Left lung (tissue), 10 donors: ENCODE data around the gene VPS16. TPM values are rescaled to one million over a fixed set of nuclear protein-coding genes. Genes with fewer than 3 reads are reported as not detected.

Source experiments
- ATAC-seq: fragments of 200-7000 bp; cut with Tn5 transposase; one replicate; pipeline ENCODE4 v1.9.1; 2020; ENCODE audit warnings: moderate library complexity
- DNase-seq, 4 donors: peaks; one replicate each; pipeline ENCODE4 v3.0.0-alpha.2; 2013 to 2020
- H3K27ac ChIP-seq, 2 donors: fragments of 200-600 bp; sonication (generic) in 1 of 2; one replicate each; pipeline versions ENCODE4 v1.5.0 to v1.8.0; 2020 to 2021
- H3K27me3 ChIP-seq, 2 donors: fragments of 200-600 bp; sonication (generic) in 1 of 2; one replicate each; pipeline versions ENCODE4 v1.5.0 to v1.8.0; 2020 to 2021
- H3K36me3 ChIP-seq, 2 donors: fragments of 200-600 bp; sonication (generic) in 1 of 2; one replicate each; pipeline versions ENCODE4 v1.5.0 to v1.8.0; 2020 to 2021
- H3K4me1 ChIP-seq, 2 donors: fragments of 200-600 bp; one replicate each; pipeline ENCODE4 v1.8.0; 2021
- H3K4me3 ChIP-seq, 2 donors: fragments of 200-600 bp; sonication (generic) in 1 of 2; one replicate each; pipeline versions ENCODE4 v1.5.0 to v1.8.0; 2020 to 2021; ENCODE audit warnings: mild to moderate bottlenecking in 1 of 2
- H3K9me3 ChIP-seq, 2 donors: fragments of 200-600 bp; sonication (generic) in 1 of 2; one replicate each; pipeline versions ENCODE4 v1.5.0 to v1.8.0; 2020 to 2021
- CTCF ChIP-seq, 2 donors: fragments of 200-600 bp; sonication (generic) in 1 of 2; IDR thresholded peaks; one replicate each; pipeline versions ENCODE4 v1.5.0 to v1.8.0; 2021; ENCODE audit warnings: antibody characterized with exemption in 2 of 2
- intact Hi-C, 2 donors: fragments of 100-400 bp; cut with DNase I; formaldehyde crosslinking; loops; one replicate each; pipeline versions ENCODE4 v1.11.2 to v1.14.2; 2022
- polyA plus RNA-seq, 6 donors: library from polyadenylated mRNA; unstranded; fragments of 120-200 nt; gene quantifications; one replicate each; pipeline ENCODE4 v1.2.1, GENCODE V29; 2013; ENCODE audit not compliant: insufficient read length in 6 of 6
- total RNA-seq, 2 donors: library from RNA; stranded (reverse); fragmentation: NEBNext Ultra II Directional; extraction: Animal tissue kit (Norgen Biotek cat#: 25700); gene quantifications; one replicate each; pipeline ENCODE4 v1.2.1, GENCODE V29; 2021
- donor health status: DM: no; HTN: yes; CAD: no.
- donor health status: DM: no; HTN: no; CAD: no.

VPS16 gene
- total and polyA plus RNA-seq, 8 donors = 31.9 to 42.7 (median 36.3) TPM

DNA sequence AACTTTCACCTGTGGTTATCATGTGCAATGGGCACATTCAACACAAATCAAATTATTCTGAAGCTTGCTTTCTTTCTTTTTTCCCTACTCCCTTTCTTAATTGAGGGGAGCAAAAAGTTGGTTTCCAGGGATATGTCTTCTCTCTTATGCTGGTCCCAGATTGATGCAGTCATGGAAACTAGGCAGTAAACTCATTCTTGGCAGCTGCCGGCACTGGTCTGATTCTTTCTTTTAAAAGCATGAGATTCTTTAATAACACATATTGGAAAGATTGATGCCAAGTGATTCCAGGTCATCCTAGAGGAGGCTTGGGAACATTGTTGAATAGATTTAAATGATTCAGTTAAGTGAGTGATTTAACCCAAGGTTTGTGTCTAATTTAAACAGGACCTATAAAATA lies 61.7 kb downstream of the VPS16 start:
- no peak for DNase-seq
- Histone ChIP-seq H3K9me3 (no peaks in the 10 kb centered on the region), H3K4me3 (no peak overlapping the region), H3K27me3 (no peaks in the 10 kb centered on the region), H3K27ac (no peak overlapping the region), H3K36me3 (no peaks in the 10 kb centered on the region), H3K4me1 (peaks cover 0 to 26% of the 10 kb centered on the region in 2 donors)
- no peak for ATAC-seq
- TF ChIP-seq CTCF (IDR thresholded peaks at IDR 0.05) = no peak
- intact Hi-C loops = no loop called here

- intact Hi-C loops = no loop called here
- H3K4me3 ChIP-seq = no peak overlapping the region
- no peak for ATAC-seq
Measured at GRCh38 chr20:2902818-2903217, 62.3 kb downstream of the VPS16 start.

GRCh38 chr20:2903686-2904085 lies 63.1 kb downstream of the VPS16 start:
- DNase-seq (no peak), ATAC-seq (no peak)
- Histone ChIP-seq H3K4me1 (peaks cover 0 to 22% of the 10 kb centered on the region in 2 donors), H3K4me3 (no peak overlapping the region), H3K36me3 (no peaks in the 10 kb centered on the region), H3K9me3 (no peaks in the 10 kb centered on the region), H3K27me3 (no peaks in the 10 kb centered on the region), H3K27ac (no peak overlapping the region)
- no peak for TF ChIP-seq CTCF (IDR thresholded peaks at IDR 0.05)
- intact Hi-C loops = no loop called here

More at GRCh38 chr20:2902818-2903217, 62.3 kb downstream of the VPS16 start:
- Histone ChIP-seq H3K27me3 (no peaks in the 10 kb centered on the region), H3K27ac (no peak overlapping the region), H3K9me3 (no peaks in the 10 kb centered on the region), H3K36me3 (no peaks in the 10 kb centered on the region), H3K4me1 (peaks cover 0 to 26% of the 10 kb centered on the region in 2 donors)
- no peak for DNase-seq
- TF ChIP-seq CTCF (IDR thresholded peaks at IDR 0.05) = no peak

DNA sequence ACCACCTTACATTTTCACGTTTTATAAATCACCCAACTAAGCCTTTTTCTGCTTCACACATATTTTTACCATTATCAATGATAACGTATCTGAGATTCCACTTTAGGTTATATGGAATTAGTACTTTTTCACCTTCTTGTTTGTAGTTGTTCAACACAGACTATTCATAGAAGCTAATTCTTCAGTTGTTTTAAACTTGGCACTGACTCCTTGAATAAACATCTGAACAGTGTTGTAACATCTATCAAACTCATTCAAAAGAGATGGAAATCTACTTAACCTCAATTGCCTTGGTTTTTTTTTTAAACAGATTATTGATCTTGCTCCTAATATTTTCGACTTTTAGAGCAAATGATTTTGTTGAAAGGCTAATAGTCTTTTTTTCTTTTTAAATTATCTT lies 67.0 kb downstream of the VPS16 start:
- no peaks in the 10 kb centered on the region for H3K36me3 ChIP-seq
- no peaks in the 10 kb centered on the region for H3K4me1 ChIP-seq
- ATAC-seq = no peak
- no peaks in the 10 kb centered on the region for H3K9me3 ChIP-seq
- no peaks in the 10 kb centered on the region for H3K27me3 ChIP-seq
- no peak overlapping the region for H3K27ac ChIP-seq
- no peak overlapping the region for H3K4me3 ChIP-seq
- intact Hi-C loops = no loop called here
- no peak for DNase-seq
- no peak for TF ChIP-seq CTCF (IDR thresholded peaks at IDR 0.05)

GRCh38 chr20:2909953-2910352 lies 69.4 kb downstream of the VPS16 start:
- no peak overlapping the region for H3K4me3 ChIP-seq
- intact Hi-C loops = no loop called here

More at GRCh38 chr20:2909953-2910352, 69.4 kb downstream of the VPS16 start:
- no peak overlapping the region for H3K27ac ChIP-seq
- no peak for DNase-seq
- TF ChIP-seq CTCF (IDR thresholded peaks at IDR 0.05) = no peak
- H3K9me3 ChIP-seq = no peaks in the 10 kb centered on the region
- no peak for ATAC-seq
- no peaks in the 10 kb centered on the region for H3K4me1 ChIP-seq
- H3K27me3 ChIP-seq = no peaks in the 10 kb centered on the region
- no peaks in the 10 kb centered on the region for H3K36me3 ChIP-seq
